Neural cell (in vitro differentiated cells): ENCODE results near the gene CEP295NL.

Experiments
- CTCF ChIP-seq: fragments of 450-650 bp; IDR thresholded peaks from 2 replicates; pipeline ENCODE4 v1.5.1; 2014; ENCODE audit warnings: antibody characterized with exemption, mild to moderate bottlenecking, moderate library complexity; ENCODE audit not compliant: poor library complexity, severe bottlenecking
- EZH2 ChIP-seq: fragments of 200-600, 300-800 bp; shearing (Covaris generic), sonication (generic); IDR thresholded peaks from 2 replicates; pipeline ENCODE4 v1.6.1; 2014; ENCODE audit warnings: antibody characterized with exemption, low read length, borderline replicate concordance, mild to moderate bottlenecking; ENCODE audit not compliant: insufficient read depth, poor library complexity, severe bottlenecking
- SMC3 ChIP-seq: fragments of 450-650 bp; conservative IDR thresholded peaks from 2 replicates; pipeline ENCODE4 v1.6.1; 2014; ENCODE audit warnings: antibody characterized with exemption, mild to moderate bottlenecking, moderate library complexity; ENCODE audit not compliant: poor library complexity

GRCh38 chr17:78935419-78936323 is 32.7 kb upstream of the CEP295NL start:
- TF ChIP-seq SMC3 (no peak), CTCF (no peak), EZH2 (no peak)
